Measurements from ENCODE around the gene EIF4E2. TPM values are rescaled to one million over a fixed set of nuclear protein-coding genes. Genes with fewer than 3 reads are reported as not detected.

The EIF4E2 gene
- total RNA-seq, 1 donor from 2014 or later, result 17.9 TPM

GRCh38 chr2:232593982-232594381 is 43.5 kb downstream of the EIF4E2 start:
- TF ChIP-seq CTCF (IDR thresholded peaks at IDR 0.05) (no peak), POLR2A (IDR thresholded peaks at IDR 0.05) (no peak), POLR2AphosphoS5 (IDR thresholded peaks at IDR 0.05; ENCODE audit: insufficient read depth in 1 of 2, low read depth in 1 of 2) (no peak)
- Histone ChIP-seq H3K36me3 (no peaks in the 10 kb centered on the region), H3K27ac (no peak overlapping the region), H3K27me3 (no peaks in the 10 kb centered on the region), H3K4me3 (no peak overlapping the region), H3K4me1 (peaks cover 19% of the 10 kb centered on the region), H3K9me3 (no peaks in the 10 kb centered on the region)
- no peak for DNase-seq (ENCODE audit: extremely low spot score in 2 of 2)
- intact Hi-C loops (cut with DNase I), result no loop called here

- no peak overlapping the region for H3K4me3 ChIP-seq
- TF ChIP-seq POLR2A (IDR thresholded peaks at IDR 0.05), result no peak
- no peak for TF ChIP-seq POLR2AphosphoS5 (IDR thresholded peaks at IDR 0.05; ENCODE audit: insufficient read depth in 1 of 2, low read depth in 1 of 2)
- no peak for TF ChIP-seq CTCF (IDR thresholded peaks at IDR 0.05)
- no peaks in the 10 kb centered on the region for H3K36me3 ChIP-seq
- no peak overlapping the region for H3K27ac ChIP-seq
- H3K4me1 ChIP-seq, result peaks cover 10% of the 10 kb centered on the region
- no peaks in the 10 kb centered on the region for H3K27me3 ChIP-seq
- intact Hi-C loops (cut with DNase I), result no loop called here
- no peaks in the 10 kb centered on the region for H3K9me3 ChIP-seq
- DNase-seq (ENCODE audit: extremely low spot score in 2 of 2), result no peak
Observed at GRCh38 chr2:232597362-232598079, 47.0 kb downstream of the EIF4E2 start.

GRCh38 chr2:232598293-232598692 is 47.8 kb downstream of the EIF4E2 start:
- Histone ChIP-seq H3K36me3 (no peaks in the 10 kb centered on the region), H3K4me1 (peaks cover 4% of the 10 kb centered on the region), H3K27me3 (no peaks in the 10 kb centered on the region), H3K9me3 (no peaks in the 10 kb centered on the region), H3K27ac (no peak overlapping the region), H3K4me3 (no peak overlapping the region)
- intact Hi-C loops (cut with DNase I), result no loop called here
- TF ChIP-seq CTCF (IDR thresholded peaks at IDR 0.05) (no peak), POLR2A (IDR thresholded peaks at IDR 0.05) (no peak), POLR2AphosphoS5 (IDR thresholded peaks at IDR 0.05; ENCODE audit: insufficient read depth in 1 of 2, low read depth in 1 of 2) (no peak)
- DNase-seq (ENCODE audit: extremely low spot score in 2 of 2), result no peak

- H3K36me3 ChIP-seq, result no peaks in the 10 kb centered on the region
- H3K27ac ChIP-seq, result no peak overlapping the region
- H3K4me1 ChIP-seq, result no peaks in the 10 kb centered on the region
- intact Hi-C loops (cut with DNase I), result loop anchor here (1.0 kb wide), 1 partner anchor 31 kb away; no protein-coding TSS in a partner anchor
- TF ChIP-seq POLR2A (IDR thresholded peaks at IDR 0.05) (no peak), CTCF (IDR thresholded peaks at IDR 0.05) (no peak), POLR2AphosphoS5 (IDR thresholded peaks at IDR 0.05; ENCODE audit: insufficient read depth in 1 of 2, low read depth in 1 of 2) (no peak)
- H3K9me3 ChIP-seq, result no peaks in the 10 kb centered on the region
- no peak overlapping the region for H3K4me3 ChIP-seq
- DNase-seq (ENCODE audit: extremely low spot score in 2 of 2), result no peak
- no peaks in the 10 kb centered on the region for H3K27me3 ChIP-seq
Observed at GRCh38 chr2:232600053-232600773, 49.7 kb downstream of the EIF4E2 start.

- Histone ChIP-seq H3K4me3 (no peak overlapping the region), H3K9me3 (no peaks in the 10 kb centered on the region), H3K27ac (no peak overlapping the region), H3K27me3 (no peaks in the 10 kb centered on the region), H3K36me3 (no peaks in the 10 kb centered on the region), H3K4me1 (no peaks in the 10 kb centered on the region)
- no peak for DNase-seq (ENCODE audit: extremely low spot score in 2 of 2)
- intact Hi-C loops (cut with DNase I), result no loop called here
- TF ChIP-seq CTCF (IDR thresholded peaks at IDR 0.05), result no peak
- TF ChIP-seq POLR2A (IDR thresholded peaks at IDR 0.05), result no peak
- TF ChIP-seq POLR2AphosphoS5 (IDR thresholded peaks at IDR 0.05; ENCODE audit: insufficient read depth in 1 of 2, low read depth in 1 of 2), result no peak
Observed at GRCh38 chr2:232603283-232603682, 52.8 kb downstream of the EIF4E2 start.

All from vagina (tissue), 2 donors.